ENCODE measurements around the gene NCOR2.

NCOR2 gene
- 80.7 to 106 (median 88.1) reads per million in 4 donors for total RNA-seq

- DNase-seq = peak; percentile 33 to 56 (median 38)
Measured at GRCh38 chr12:124566997-124567672, at the start of gene NCOR2. TSS of gene NCOR2 (minus strand) at chr12:124567612. CDS start at chr12:124495251, 72,361 bp downstream.

GRCh38 chr12:124616394-124617221 lies 49.2 kb upstream of the NCOR2 start:
- no peak for DNase-seq

GRCh38 chr12:124614512-124615292 lies 47.3 kb upstream of the NCOR2 start:
- no peak for DNase-seq

DNA sequence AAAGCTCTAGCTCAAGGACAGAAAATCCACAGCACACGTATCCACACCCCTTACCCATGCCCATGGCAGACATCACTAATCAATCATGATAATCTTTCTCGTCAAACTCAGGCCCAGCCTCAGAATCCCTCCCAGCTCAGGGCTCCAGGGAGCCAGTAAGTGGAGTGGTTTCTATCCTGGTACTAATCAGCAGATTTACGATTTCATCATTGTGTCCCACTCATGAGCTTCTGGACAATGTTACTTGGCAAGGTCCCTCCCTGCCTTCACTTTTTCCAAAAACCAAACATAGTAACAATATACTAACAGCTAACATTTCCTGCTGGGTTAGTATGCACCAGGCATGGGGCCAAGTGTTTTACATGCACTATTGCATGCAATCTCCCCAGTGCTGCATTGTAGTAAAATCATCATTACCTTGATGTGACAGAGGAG lies 45.8 kb upstream of the NCOR2 start:
- no peak for DNase-seq

DNA sequence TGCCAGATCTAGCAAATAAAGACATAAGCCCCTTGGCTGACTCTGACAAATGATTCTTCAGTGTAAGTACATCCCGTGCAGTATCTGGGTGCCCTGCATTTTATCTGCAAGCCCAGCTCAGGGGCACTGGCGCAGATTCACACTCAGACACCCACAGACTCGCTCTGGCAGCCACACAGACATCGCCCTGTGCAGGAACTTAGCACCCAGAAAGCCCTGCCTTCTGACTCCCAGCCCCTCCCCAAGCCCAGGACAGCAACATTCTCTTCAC lies 44.9 kb upstream of the NCOR2 start:
- no peak for DNase-seq

GRCh38 chr12:124611559-124612409 lies 44.4 kb upstream of the NCOR2 start:
- DNase-seq = no peak

DNA sequence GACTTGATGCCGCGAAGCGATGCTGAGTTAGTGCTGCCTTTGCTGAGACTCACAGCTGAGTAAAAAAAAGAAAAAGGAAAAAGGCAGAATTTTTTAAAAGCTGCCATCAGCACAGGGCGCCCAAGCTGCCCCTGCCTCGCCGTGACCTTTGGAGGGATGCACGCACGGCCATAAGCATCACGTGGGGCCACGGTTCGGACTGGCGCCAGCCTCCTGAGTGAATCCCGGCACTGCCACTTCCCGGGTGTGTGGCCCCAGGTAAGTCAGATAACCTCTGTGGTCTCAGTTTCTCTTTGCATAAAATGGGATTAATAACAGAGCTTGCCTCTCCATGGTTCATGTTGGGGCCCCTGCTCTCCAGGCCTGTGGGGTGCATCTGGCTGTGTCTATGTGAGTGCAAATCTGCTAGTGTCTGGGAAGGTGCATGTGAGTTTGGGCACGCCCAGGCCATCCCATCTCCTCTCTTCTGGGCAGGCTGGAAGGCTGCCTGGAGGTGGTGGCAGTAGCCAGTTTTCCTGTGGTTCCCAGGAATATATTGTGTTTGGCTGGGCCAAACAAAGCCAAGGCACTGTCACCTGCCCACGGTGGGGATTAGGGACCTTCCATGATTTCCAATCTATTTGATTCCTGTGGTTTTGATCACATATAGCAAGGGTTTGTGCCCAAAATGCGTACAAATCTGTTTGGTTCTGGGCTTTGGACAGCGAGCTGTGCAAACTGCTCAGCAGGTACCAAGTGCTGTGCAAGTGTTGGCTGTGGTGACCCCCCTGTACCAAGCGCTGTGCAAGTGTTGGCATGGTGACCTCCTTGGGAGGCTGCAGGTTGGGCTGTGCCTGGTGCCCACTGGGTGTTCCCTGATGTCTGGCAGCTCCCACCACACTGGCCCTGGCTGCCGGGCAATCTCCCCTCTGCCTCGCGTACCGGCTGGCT lies 43.5 kb upstream of the NCOR2 start:
- no peak for DNase-seq

- DNase-seq = no peak
Measured at GRCh38 chr12:124610021-124610612, 42.7 kb upstream of the NCOR2 start.

GRCh38 chr12:124609041-124609989 lies 41.9 kb upstream of the NCOR2 start:
- peak; percentile 54 to 81 (median 79) for DNase-seq

GRCh38 chr12:124608450-124608870 lies 41.0 kb upstream of the NCOR2 start:
- DNase-seq = no peak

GRCh38 chr12:124607681-124608425 lies 40.4 kb upstream of the NCOR2 start:
- DNase-seq = no peak

GRCh38 chr12:124605883-124606774 lies 38.7 kb upstream of the NCOR2 start:
- DNase-seq = no peak

DNA sequence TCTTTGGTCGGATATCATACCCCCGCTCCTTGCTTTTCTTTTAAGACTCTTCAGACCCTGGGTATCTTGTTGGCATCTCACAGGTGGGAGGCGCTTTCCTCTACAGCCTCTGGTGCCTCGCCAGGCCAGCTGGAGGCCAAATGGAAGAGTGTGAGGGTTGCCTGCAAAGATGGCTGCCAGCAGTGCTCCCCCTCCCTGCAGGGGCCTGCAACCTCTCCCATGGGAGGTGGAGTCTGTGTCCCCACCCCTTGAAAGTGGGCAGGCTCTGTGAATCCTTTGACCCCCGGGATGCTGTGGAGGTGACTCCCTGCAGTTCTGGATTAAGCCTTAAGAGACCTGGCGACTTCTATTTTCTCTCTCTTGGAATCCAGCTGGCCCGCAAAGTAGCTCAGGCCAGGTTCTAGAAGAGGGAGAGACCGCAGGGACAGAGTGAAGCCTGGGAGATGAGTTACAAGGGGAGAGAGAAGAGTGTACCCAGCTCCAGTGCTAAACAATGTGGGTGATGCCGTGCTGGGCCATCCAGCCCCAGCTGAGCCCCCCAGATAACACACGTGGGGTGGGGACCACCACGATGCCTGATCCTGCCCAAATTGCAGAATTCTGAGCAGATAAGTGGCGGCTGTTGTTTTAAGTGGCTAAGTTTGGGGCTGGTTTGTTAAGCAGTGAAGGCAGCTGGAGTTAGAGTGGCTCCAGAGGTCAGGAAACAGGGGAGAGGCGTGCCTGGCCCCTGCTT lies 37.9 kb upstream of the NCOR2 start:
- no peak for DNase-seq

- DNase-seq = no peak
Measured at GRCh38 chr12:124604264-124604680, 36.9 kb upstream of the NCOR2 start.

DNA sequence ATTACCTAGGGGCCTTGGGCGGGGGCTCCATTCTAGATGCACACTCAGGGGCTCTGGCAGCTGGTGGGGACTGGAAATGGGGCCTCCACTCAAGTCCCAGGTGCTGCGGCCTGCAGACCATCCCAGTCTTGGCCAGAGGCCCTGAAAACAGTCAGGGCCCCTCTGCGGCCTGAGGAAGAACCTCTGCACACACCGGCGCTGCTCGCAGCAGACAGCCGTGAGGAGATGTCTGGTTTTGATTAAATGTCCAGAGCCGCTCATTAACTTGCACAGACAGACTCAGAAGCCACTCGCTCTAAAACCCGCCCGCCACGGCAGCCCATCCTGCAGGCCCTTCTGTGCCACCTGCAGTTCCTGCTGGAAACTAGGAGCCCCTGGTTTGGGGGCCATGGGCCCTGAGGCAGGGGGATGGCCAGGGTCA lies 36.4 kb upstream of the NCOR2 start:
- no peak for DNase-seq

GRCh38 chr12:124603100-124603541 lies 35.7 kb upstream of the NCOR2 start:
- no peak for DNase-seq

DNA sequence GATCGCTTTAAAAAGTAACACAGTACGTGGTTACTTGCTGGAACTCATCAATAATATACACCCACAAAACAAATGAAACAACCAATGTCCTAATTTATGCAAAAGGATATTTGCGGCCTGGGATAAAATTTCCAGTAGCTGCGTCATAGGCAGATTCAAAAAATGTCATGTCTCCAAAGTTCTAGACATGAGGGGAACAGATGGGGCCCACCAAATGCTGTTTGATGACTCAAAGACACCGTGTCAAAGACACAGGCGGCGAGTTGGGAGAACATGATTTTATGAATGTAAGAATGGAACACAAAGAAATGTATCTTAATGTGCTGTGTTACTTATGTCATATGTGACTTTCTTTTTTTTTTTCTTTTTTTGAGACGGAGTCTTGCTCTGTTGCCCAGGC lies 34.3 kb upstream of the NCOR2 start:
- no peak for DNase-seq
